ENCODE measurements around the gene FJX1.
A peak's percentile ranks its signal among the peaks of the same experiment; 100 is the strongest.

FJX1 gene

GRCh38 chr11:35617687-35618496, at the start of gene FJX1:
FJX1 (plus strand) TSS chr11:35618460; CDS start chr11:35618637, 177 bp downstream.
- DNase-seq (ENCODE audit: low read depth) = peak; percentile 83
- H3K4me3 ChIP-seq (ENCODE audit: low read depth, low read length) = peak within 1 kb of the TSS; percentile 74
- no peak for TF ChIP-seq CTCF (IDR thresholded peaks at IDR 0.05; ENCODE audit: insufficient read depth, low read depth, low read length, missing control alignments)

GRCh38 chr11:35571696-35572095, 46.6 kb upstream of the FJX1 start:
- H3K4me3 ChIP-seq (ENCODE audit: low read depth, low read length) = no peak overlapping the region
- DNase-seq (ENCODE audit: low read depth) = no peak
- no peak for TF ChIP-seq CTCF (IDR thresholded peaks at IDR 0.05; ENCODE audit: insufficient read depth, low read depth, low read length, missing control alignments)

GRCh38 chr11:35579557-35580396, 38.5 kb upstream of the FJX1 start:
- H3K4me3 ChIP-seq (ENCODE audit: low read depth, low read length) = no peak overlapping the region
- DNase-seq (ENCODE audit: low read depth) = no peak
- no peak for TF ChIP-seq CTCF (IDR thresholded peaks at IDR 0.05; ENCODE audit: insufficient read depth, low read depth, low read length, missing control alignments)

GRCh38 chr11:35580397-35580781, 37.9 kb upstream of the FJX1 start:
- DNase-seq (ENCODE audit: low read depth) = no peak
- no peak for TF ChIP-seq CTCF (IDR thresholded peaks at IDR 0.05; ENCODE audit: insufficient read depth, low read depth, low read length, missing control alignments)

GRCh38 chr11:35582033-35582432, 36.2 kb upstream of the FJX1 start:
- DNase-seq (ENCODE audit: low read depth) = no peak
- no peak for TF ChIP-seq CTCF (IDR thresholded peaks at IDR 0.05; ENCODE audit: insufficient read depth, low read depth, low read length, missing control alignments)
- H3K4me3 ChIP-seq (ENCODE audit: low read depth, low read length) = no peak overlapping the region

More at GRCh38 chr11:35580397-35580781, 37.9 kb upstream of the FJX1 start:
- no peak overlapping the region for H3K4me3 ChIP-seq (ENCODE audit: low read depth, low read length)

GRCh38 chr11:35583126-35583525, 35.1 kb upstream of the FJX1 start:
- no peak for TF ChIP-seq CTCF (IDR thresholded peaks at IDR 0.05; ENCODE audit: insufficient read depth, low read depth, low read length, missing control alignments)
- H3K4me3 ChIP-seq (ENCODE audit: low read depth, low read length) = no peak overlapping the region
- no peak for DNase-seq (ENCODE audit: low read depth)

Measured in GM12865 (cell line).